Measurements from ENCODE around the gene FZD8. TPM values are rescaled to one million over a fixed set of nuclear protein-coding genes. Genes with fewer than 3 reads are reported as not detected.

Gene FZD8
- total RNA-seq, 1 experiment from 2014 or later = 13.7 TPM

Other genes with a start within 250 kb of the FZD8 start
- not detected in 3 replicates for gene GJD4, start 37.0 kb downstream of the FZD8 start, total RNA-seq (2021)

All from WTC11 (cell line).